ENCODE measurements around the gene NEGR1.

DNA sequence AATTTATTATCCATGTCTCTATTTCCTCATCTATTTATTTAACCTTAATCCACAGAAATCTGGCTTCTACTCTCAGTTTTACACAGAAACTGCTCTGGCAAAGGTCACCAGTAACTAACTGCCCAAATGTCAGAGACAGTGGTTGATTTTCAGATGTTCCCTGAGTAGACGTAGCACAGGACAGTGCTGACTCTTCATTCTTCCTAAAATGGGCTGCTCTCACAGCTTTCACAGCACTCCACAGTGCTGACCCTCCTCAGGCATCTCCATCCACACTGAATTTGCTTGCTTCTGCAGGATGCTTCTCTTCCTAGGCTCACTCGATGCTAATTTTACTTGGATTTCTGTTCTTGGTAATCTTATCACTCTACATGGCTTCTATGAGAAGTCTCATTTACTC is 693.3 kb downstream of the NEGR1 start:
- no peak for TF ChIP-seq RBM17 (IDR thresholded peaks at IDR 0.05; ENCODE audit: borderline replicate concordance, low read depth, low read length)
- TF ChIP-seq CTCF (IDR thresholded peaks at IDR 0.05 in 2 of 3, conservative IDR thresholded peaks at IDR 0.05 in 1 of 3; ENCODE audit: insufficient read depth in 2 of 3, low read depth in 1 of 3, low read length in 3 of 3) = no peak
- TF ChIP-seq CBX5 (IDR thresholded peaks at IDR 0.05; ENCODE audit: borderline replicate concordance, low read depth) = no peak
